Measurements from ENCODE around the gene FXYD6. TPM values are rescaled to one million over a fixed set of nuclear protein-coding genes. Genes with fewer than 3 reads are reported as not detected.

FXYD6 gene
- total and polyA plus RNA-seq, 7 donors: 10.8 to 27.9 (median 14.0) TPM

DNA sequence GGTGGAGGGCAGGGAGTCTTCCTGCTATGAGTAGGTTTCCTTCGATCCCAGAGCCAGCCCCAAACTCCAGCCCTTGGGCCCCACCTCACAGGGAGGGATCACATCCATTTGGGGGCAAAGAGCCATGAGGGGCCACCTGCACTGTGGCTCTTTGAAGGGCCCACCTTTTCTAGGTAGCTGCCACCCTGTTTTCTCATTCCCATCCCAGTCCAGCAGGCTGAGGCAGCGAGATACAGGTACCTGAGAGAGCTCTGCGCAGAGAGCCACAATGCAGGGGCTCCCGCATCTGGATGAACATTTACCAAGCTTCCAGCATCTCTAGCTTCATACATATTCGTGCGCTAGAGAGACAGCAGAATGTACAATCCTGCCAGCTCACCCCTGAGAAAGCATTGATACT, 16.3 kb downstream of the FXYD6 start:
- Histone ChIP-seq H3K4me1 (no peaks in the 10 kb centered on the region), H3K27ac (no peak overlapping the region), H3K36me3 (ENCODE audit: insufficient read depth in 1 of 2, low read depth in 1 of 2) (no peaks in the 10 kb centered on the region), H3K4me3 (no peak overlapping the region), H3K27me3 (ENCODE audit: insufficient read depth in 3 of 3, low read length in 2 of 3) (peaks cover 0 to 7% (median 2%) of the 10 kb centered on the region in 3 donors), H3K9me3 (no peaks in the 10 kb centered on the region)
- DNase-seq (no peak), ATAC-seq (no peak)
- intact Hi-C loops (cut with DNase I): no loop called here
- WGBS, 3 donors: 74 to 95% (median 82%) methylated on average over 6 of the region's 6 CpGs
- TF ChIP-seq, protein P1, sequence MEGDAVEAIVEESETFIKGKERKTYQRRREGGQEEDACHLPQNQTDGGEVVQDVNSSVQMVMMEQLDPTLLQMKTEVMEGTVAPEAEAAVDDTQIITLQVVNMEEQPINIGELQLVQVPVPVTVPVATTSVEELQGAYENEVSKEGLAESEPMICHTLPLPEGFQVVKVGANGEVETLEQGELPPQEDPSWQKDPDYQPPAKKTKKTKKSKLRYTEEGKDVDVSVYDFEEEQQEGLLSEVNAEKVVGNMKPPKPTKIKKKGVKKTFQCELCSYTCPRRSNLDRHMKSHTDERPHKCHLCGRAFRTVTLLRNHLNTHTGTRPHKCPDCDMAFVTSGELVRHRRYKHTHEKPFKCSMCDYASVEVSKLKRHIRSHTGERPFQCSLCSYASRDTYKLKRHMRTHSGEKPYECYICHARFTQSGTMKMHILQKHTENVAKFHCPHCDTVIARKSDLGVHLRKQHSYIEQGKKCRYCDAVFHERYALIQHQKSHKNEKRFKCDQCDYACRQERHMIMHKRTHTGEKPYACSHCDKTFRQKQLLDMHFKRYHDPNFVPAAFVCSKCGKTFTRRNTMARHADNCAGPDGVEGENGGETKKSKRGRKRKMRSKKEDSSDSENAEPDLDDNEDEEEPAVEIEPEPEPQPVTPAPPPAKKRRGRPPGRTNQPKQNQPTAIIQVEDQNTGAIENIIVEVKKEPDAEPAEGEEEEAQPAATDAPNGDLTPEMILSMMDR (IDR thresholded peaks at IDR 0.05): no peak

DNA sequence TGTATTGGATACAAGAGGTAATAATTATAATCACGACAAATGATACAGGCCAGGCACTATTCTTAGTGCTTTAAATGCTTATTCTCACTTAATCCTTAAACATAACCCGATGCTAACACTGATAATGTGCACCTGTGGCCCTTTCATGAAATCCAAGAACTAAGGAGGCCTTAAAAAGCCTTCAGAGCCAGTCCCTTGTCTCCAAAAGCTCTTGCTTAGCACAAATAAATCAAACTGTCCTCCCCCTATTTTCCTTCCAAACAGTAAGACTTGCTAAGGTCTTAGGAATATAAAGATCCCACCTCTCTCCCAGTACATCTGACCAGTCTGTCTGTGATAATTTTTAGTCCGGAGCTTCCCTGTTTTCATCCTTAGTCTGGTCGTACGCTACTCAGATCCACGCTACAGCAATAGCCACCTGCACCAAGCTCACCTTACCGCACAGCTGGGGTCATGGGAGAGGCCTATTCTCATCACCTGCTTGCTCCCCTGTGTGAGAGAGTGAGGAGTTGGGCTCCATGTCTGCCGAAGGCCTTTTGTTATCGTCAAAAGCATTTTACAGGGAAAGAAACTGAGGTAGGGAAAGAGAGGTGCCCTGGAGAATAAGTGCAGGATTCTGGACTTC, 16.9 kb downstream of the FXYD6 start:
- Histone ChIP-seq H3K27me3 (ENCODE audit: insufficient read depth in 3 of 3, low read length in 2 of 3) (peaks cover 0 to 7% (median 2%) of the 10 kb centered on the region in 3 donors), H3K4me1 (no peaks in the 10 kb centered on the region), H3K36me3 (ENCODE audit: insufficient read depth in 1 of 2, low read depth in 1 of 2) (no peaks in the 10 kb centered on the region), H3K9me3 (no peaks in the 10 kb centered on the region), H3K4me3 (no peak overlapping the region), H3K27ac (no peak overlapping the region)
- no peak for DNase-seq
- TF ChIP-seq, protein P1 (IDR thresholded peaks at IDR 0.05): no peak
- 76 to 89% (median 81%) methylated on average over 9 of the region's 9 CpGs for WGBS, 3 donors
- ATAC-seq: no peak
- intact Hi-C loops (cut with DNase I): no loop called here

GRCh38 chr11:117859061-117859460, 17.4 kb downstream of the FXYD6 start:
- H3K9me3 ChIP-seq: no peaks in the 10 kb centered on the region
- TF ChIP-seq, protein P1 (IDR thresholded peaks at IDR 0.05): no peak
- H3K27ac ChIP-seq: no peak overlapping the region
- H3K36me3 ChIP-seq (ENCODE audit: insufficient read depth in 1 of 2, low read depth in 1 of 2): no peaks in the 10 kb centered on the region
- DNase-seq: no peak
- no peak for ATAC-seq
- H3K4me3 ChIP-seq: no peak overlapping the region
- H3K4me1 ChIP-seq: no peaks in the 10 kb centered on the region
- WGBS, 3 donors: 78 to 92% (median 83%) methylated on average over 10 of the region's 10 CpGs
- intact Hi-C loops (cut with DNase I): no loop called here
- H3K27me3 ChIP-seq (ENCODE audit: insufficient read depth in 3 of 3, low read length in 2 of 3): peaks cover 0 to 7% (median 2%) of the 10 kb centered on the region in 3 donors

- intact Hi-C loops (cut with DNase I): no loop called here
- WGBS, 3 donors: 35 to 38% (median 36%) methylated on average over 11 of the region's 11 CpGs
- Histone ChIP-seq H3K4me3 (no peak overlapping the region), H3K9me3 (no peaks in the 10 kb centered on the region), H3K27me3 (ENCODE audit: insufficient read depth in 3 of 3, low read length in 2 of 3) (peaks cover 0 to 2% (median 0%) of the 10 kb centered on the region in 3 donors), H3K4me1 (no peaks in the 10 kb centered on the region), H3K27ac (peak overlapping the region; percentile 4), H3K36me3 (ENCODE audit: insufficient read depth in 1 of 2, low read depth in 1 of 2) (no peaks in the 10 kb centered on the region)
- ATAC-seq: no peak
- no peak for DNase-seq
- TF ChIP-seq, protein P1 (IDR thresholded peaks at IDR 0.05): no peak
Measured at GRCh38 chr11:117857734-117858414, 18.6 kb downstream of the FXYD6 start.

Data from psoas muscle (tissue), 8 donors.